ENCODE data around the gene MDH1. TPM values are rescaled to one million over a fixed set of nuclear protein-coding genes. Genes with fewer than 3 reads are reported as not detected.

Gene MDH1
- total RNA-seq, 4 donors from 2014 or later = 214 to 522 (median 291) TPM

- no peak for TF ChIP-seq CTCF (IDR thresholded peaks at IDR 0.05; ENCODE audit: low read depth)
Observed at GRCh38 chr2:63581298-63581961, 7.3 kb upstream of the MDH1 start.

- TF ChIP-seq CTCF (IDR thresholded peaks at IDR 0.05; ENCODE audit: low read depth) = no peak
Observed at GRCh38 chr2:63582873-63583272, 5.9 kb upstream of the MDH1 start.

- no peak for TF ChIP-seq CTCF (IDR thresholded peaks at IDR 0.05; ENCODE audit: low read depth)
Observed at GRCh38 chr2:63587814-63588384, 864 bp upstream of the MDH1 start.

- TF ChIP-seq CTCF (IDR thresholded peaks at IDR 0.05; ENCODE audit: low read depth) = no peak
Observed at GRCh38 chr2:63589148-63589958, 590 bp downstream of the MDH1 start.

- TF ChIP-seq CTCF (IDR thresholded peaks at IDR 0.05; ENCODE audit: low read depth) = no peak
Observed at GRCh38 chr2:63590626-63591408, 2.1 kb downstream of the MDH1 start.

GRCh38 chr2:63591566-63592175 is 2.9 kb downstream of the MDH1 start:
- TF ChIP-seq CTCF (IDR thresholded peaks at IDR 0.05; ENCODE audit: low read depth) = no peak

All from subcutaneous adipose tissue (tissue), 4 donors.